Subcutaneous adipose tissue (tissue), 4 donors: Measurements from ENCODE around the gene GALNT12. TPM values are rescaled to one million over a fixed set of nuclear protein-coding genes. Genes with fewer than 3 reads are reported as not detected.

ENCODE experiments used
- CTCF ChIP-seq: fragments of 450-650 bp; IDR thresholded peaks from one replicate; pipeline ENCODE4 v1.5.1; 2016; ENCODE audit warnings: low read depth, mild to moderate bottlenecking, control low read depth, antibody characterized with exemption, moderate library complexity
- total RNA-seq, 4 donors: library from RNA; depleted of rRNA; stranded (reverse); fragments of >200 nt; gene quantifications; one replicate each; pipeline ENCODE4 v1.1.0, GENCODE V29; 2016

Gene GALNT12
- total RNA-seq, 4 donors from 2014 or later: 1.9 to 8.5 (median 3.7) TPM

- no peak for TF ChIP-seq CTCF
Measured at GRCh38 chr9:98811051-98811650, 3.7 kb downstream of the GALNT12 start.

- no peak for TF ChIP-seq CTCF
Measured at GRCh38 chr9:98815391-98815951, 8.0 kb downstream of the GALNT12 start.

GRCh38 chr9:98818764-98819163 is 11.3 kb downstream of the GALNT12 start:
- no peak for TF ChIP-seq CTCF

GRCh38 chr9:98819231-98819630 is 11.8 kb downstream of the GALNT12 start:
- TF ChIP-seq CTCF: no peak

GRCh38 chr9:98821831-98822230 is 14.4 kb downstream of the GALNT12 start:
- TF ChIP-seq CTCF: no peak

- no peak for TF ChIP-seq CTCF
Measured at GRCh38 chr9:98822661-98823060, 15.2 kb downstream of the GALNT12 start.

- TF ChIP-seq CTCF: no peak
Measured at GRCh38 chr9:98823666-98824334, 16.3 kb downstream of the GALNT12 start.
